Colonic mucosa (tissue), 4 donors: ENCODE data around the gene DAPK1. TPM values are rescaled to one million over a fixed set of nuclear protein-coding genes. Genes with fewer than 3 reads are reported as not detected.
A peak's percentile ranks its signal among the peaks of the same experiment; 100 is the strongest.
"Not testable (repeated sequence)": the region's sequence is repeated elsewhere in the genome, so short reads cannot be mapped to it uniquely, and the experiment has no call there.

ENCODE experiments used
- DNase-seq: peaks from one replicate; pipeline ENCODE4 v3.0.0-alpha.2; 2020
- H3K27ac ChIP-seq: fragments of 200-600 bp; one replicate; pipeline ENCODE4 v1.8.0; 2021
- H3K27me3 ChIP-seq: fragments of 200-600 bp; one replicate; pipeline ENCODE4 v1.8.0; 2021
- H3K36me3 ChIP-seq: fragments of 200-600 bp; one replicate; pipeline ENCODE4 v1.8.0; 2021
- H3K4me1 ChIP-seq: fragments of 200-600 bp; one replicate; pipeline ENCODE4 v1.8.0; 2021; ENCODE audit warnings: mild to moderate bottlenecking
- H3K4me3 ChIP-seq: fragments of 200-600 bp; one replicate; pipeline ENCODE4 v1.8.0; 2021
- H3K9ac ChIP-seq, 2 donors: one replicate each; pipeline ENCODE4 v1.7.0; 2013; ENCODE audit warnings: control low read depth in 2 of 2, low read depth in 2 of 2, low read length in 2 of 2
- H3K9me3 ChIP-seq: fragments of 200-600 bp; one replicate; pipeline ENCODE4 v1.8.0; 2021
- intact Hi-C: fragments of 100-400 bp; cut with DNase I; formaldehyde crosslinking; loops from one replicate; pipeline ENCODE4 v1.14.1; 2022
- total RNA-seq, 2 donors: library from RNA; stranded (reverse); fragmentation: NEBNext Ultra II Directional in 1 of 2; extraction: Animal tissue kit (Norgen Biotek cat#: 25700) in 1 of 2; gene quantifications; one replicate each; pipeline ENCODE4 v1.2.1, GENCODE V29; 2021
- TF ChIP-seq, protein P1 (sequence below): fragments of 200-600 bp; IDR thresholded peaks from one replicate; pipeline ENCODE4 v1.8.0; 2022; ENCODE audit warnings: antibody characterized with exemption, mild to moderate bottlenecking
- donor health status: healthy.
- donor health status: DM: no; HTN: no; CAD: no.
- donor health status: DM: no; HTN: no; CAD: no.

Gene DAPK1
- total RNA-seq, 2 donors from 2014 or later = 7.9 to 17.5 TPM

- Histone ChIP-seq H3K4me1 (no peaks in the 10 kb centered on the region), H3K36me3 (no peaks in the 10 kb centered on the region), H3K9me3 (no peaks in the 10 kb centered on the region), H3K4me3 (peak overlapping the region; percentile 70), H3K9ac (peak overlapping the region; percentile 61 to 74), H3K27ac (peak overlapping the region; percentile 52), H3K27me3 (peaks cover 9% of the 10 kb centered on the region)
- peak; percentile 43 for DNase-seq
- TF ChIP-seq, protein P1, sequence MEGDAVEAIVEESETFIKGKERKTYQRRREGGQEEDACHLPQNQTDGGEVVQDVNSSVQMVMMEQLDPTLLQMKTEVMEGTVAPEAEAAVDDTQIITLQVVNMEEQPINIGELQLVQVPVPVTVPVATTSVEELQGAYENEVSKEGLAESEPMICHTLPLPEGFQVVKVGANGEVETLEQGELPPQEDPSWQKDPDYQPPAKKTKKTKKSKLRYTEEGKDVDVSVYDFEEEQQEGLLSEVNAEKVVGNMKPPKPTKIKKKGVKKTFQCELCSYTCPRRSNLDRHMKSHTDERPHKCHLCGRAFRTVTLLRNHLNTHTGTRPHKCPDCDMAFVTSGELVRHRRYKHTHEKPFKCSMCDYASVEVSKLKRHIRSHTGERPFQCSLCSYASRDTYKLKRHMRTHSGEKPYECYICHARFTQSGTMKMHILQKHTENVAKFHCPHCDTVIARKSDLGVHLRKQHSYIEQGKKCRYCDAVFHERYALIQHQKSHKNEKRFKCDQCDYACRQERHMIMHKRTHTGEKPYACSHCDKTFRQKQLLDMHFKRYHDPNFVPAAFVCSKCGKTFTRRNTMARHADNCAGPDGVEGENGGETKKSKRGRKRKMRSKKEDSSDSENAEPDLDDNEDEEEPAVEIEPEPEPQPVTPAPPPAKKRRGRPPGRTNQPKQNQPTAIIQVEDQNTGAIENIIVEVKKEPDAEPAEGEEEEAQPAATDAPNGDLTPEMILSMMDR = no peak
- intact Hi-C loops = loop anchor here (5.0 to 10.0 kb wide), 2 partner anchors 153 to 159 kb away; no protein-coding TSS in a partner anchor
Observed at GRCh38 chr9:87498046-87498810, 561 bp downstream of the DAPK1 start.

DNA sequence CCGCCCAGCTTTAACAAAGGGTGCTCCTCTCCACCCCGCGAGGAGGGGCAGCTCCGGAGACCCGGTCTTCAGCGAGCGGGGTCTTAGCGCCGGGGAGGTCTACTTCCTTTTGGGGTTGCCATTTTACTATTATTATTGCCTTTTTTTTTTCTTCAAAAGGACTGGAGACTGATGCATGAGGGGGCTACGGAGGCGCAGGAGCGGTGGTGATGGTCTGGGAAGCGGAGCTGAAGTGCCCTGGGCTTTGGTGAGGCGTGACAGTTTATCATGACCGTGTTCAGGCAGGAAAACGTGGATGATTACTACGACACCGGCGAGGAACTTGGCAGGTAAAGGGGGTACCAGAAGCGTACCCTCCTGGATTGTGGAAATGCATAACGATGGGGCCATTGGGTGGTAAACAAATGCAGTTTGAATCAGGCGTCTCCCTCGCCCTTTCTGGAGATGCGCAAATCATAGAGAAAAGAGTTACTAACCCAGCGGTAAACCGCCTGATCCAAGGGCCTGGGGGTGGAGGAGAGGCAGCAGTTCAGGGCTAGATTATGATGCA is 1.2 kb downstream of the DAPK1 start:
- Histone ChIP-seq H3K9me3 (no peaks in the 10 kb centered on the region), H3K27me3 (peaks cover 9% of the 10 kb centered on the region), H3K4me1 (no peaks in the 10 kb centered on the region), H3K36me3 (no peaks in the 10 kb centered on the region), H3K27ac (peak overlapping the region; percentile 52), H3K9ac (peak overlapping the region; percentile 61 to 74), H3K4me3 (peak overlapping the region; percentile 70)
- no peak for DNase-seq
- TF ChIP-seq, protein P1 = no peak
- intact Hi-C loops = loop anchor here (5.0 to 10.0 kb wide), 2 partner anchors 154 to 158 kb away; no protein-coding TSS in a partner anchor

GRCh38 chr9:87499424-87500017 is 1.9 kb downstream of the DAPK1 start:
- Histone ChIP-seq H3K4me1 (no peaks in the 10 kb centered on the region), H3K4me3 (peak overlapping the region; percentile 70), H3K27me3 (peaks cover 9% of the 10 kb centered on the region), H3K9me3 (no peaks in the 10 kb centered on the region), H3K9ac (no peak overlapping the region), H3K27ac (no peak overlapping the region), H3K36me3 (no peaks in the 10 kb centered on the region)
- intact Hi-C loops = loop anchor here (5.0 to 10.0 kb wide), 2 partner anchors 155 to 158 kb away; no protein-coding TSS in a partner anchor
- TF ChIP-seq, protein P1 = no peak
- DNase-seq = no peak

DNA sequence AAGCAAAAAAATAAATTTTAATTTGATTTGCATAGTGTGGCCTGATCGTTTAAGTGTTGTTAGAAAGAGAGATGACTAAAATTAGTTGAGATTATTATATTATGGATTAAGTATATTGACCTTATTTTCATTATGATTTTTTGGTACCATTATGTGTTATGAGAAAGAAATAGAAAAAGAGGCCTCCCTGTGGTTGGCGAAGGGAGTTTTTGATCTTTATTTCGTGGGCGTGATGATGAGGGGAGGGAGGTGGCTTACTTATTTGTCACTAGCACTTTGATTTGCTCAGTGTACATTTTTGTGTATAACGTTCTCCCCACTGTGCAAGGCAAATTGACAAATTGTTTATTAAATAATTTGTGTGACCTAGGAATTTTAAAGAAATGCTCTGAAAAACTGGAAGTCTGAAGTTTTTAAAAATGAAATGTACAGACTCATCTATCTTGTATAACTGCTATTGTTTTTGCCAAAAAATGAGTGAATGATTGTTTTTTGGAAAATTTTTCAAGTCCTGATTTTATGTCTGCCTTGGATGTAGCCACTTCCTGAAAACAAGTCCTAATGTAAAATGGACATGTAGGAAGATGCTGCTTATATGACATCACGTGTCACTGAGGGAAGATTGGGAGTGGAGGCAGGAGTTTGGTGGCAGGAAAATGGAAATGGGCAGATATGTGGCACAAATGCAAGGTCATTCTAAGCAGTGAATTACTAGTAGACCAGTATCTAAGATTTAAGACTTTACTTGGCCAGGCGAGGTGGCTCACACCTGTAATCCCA is 3.0 kb downstream of the DAPK1 start:
- Histone ChIP-seq H3K27ac (no peak overlapping the region), H3K9ac (no peak overlapping the region)

GRCh38 chr9:87501271-87501656 is 3.6 kb downstream of the DAPK1 start:
- H3K9me3 ChIP-seq, H3K4me3 ChIP-seq, H3K27me3 ChIP-seq, DNase-seq, H3K27ac ChIP-seq, H3K36me3 ChIP-seq, intact Hi-C loops, H3K4me1 ChIP-seq, H3K9ac ChIP-seq: not testable (repeated sequence)

More for the DNA sequence above, 3.0 kb downstream of the DAPK1 start:
- Histone ChIP-seq H3K4me3 (no peak overlapping the region), H3K9me3 (no peaks in the 10 kb centered on the region), H3K36me3 (no peaks in the 10 kb centered on the region), H3K27me3 (peaks cover 9% of the 10 kb centered on the region), H3K4me1 (no peaks in the 10 kb centered on the region)
- intact Hi-C loops = no loop called here
- TF ChIP-seq, protein P1 = no peak
- DNase-seq = no peak
